GM10847 (cell line): ENCODE data around the gene PTN.

Experiments used
- POLR2A ChIP-seq: IDR thresholded peaks from 2 replicates; pipeline ENCODE4 v1.6.1; 2011; ENCODE audit not compliant: insufficient read length; ENCODE audit errors: extremely low read depth

The PTN gene

GRCh38 chr7:137241655-137242360, 101.7 kb downstream of the PTN start:
- no peak for TF ChIP-seq POLR2A

GRCh38 chr7:137235434-137235833, 108.1 kb downstream of the PTN start:
- TF ChIP-seq POLR2A: no peak

DNA sequence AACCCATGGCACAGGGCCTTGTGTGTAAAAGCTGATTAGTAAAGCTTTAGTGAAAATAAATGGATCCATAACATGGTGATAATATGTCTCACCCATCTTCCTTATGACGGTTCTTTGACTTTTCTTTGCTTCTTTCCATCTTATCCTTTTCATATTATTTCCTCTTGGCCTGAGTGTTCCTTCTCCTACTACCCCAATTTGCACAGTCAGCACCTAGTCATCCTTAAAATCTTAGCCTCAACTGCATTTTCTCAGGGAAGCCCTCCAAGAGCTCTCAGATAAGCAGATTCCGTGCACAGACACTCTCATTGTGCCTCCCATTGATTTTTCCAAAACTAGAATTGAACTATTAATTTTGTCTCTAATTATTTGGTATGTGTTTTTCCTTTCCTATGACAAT, 112.4 kb downstream of the PTN start:
- TF ChIP-seq POLR2A: no peak

DNA sequence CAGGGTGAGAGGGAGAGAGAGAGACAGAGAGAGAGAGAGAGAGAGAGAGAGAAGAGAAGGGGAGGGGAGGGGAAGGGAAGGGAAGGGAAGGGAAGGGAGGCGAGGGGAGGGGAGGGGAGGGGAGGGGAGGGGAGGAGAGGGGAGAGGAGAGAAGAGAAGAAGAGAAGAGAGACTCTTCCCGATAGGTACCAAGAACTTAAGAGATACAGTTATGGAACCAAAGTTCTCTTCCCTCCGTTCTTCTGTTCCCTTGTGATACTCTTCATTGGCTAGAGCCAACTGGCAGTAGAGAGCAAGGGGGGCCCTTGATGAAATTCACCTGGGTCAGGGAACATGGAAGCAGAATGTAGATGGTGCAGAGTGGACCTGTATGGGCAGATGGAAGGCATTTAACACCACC, 122.1 kb downstream of the PTN start:
- no peak for TF ChIP-seq POLR2A

DNA sequence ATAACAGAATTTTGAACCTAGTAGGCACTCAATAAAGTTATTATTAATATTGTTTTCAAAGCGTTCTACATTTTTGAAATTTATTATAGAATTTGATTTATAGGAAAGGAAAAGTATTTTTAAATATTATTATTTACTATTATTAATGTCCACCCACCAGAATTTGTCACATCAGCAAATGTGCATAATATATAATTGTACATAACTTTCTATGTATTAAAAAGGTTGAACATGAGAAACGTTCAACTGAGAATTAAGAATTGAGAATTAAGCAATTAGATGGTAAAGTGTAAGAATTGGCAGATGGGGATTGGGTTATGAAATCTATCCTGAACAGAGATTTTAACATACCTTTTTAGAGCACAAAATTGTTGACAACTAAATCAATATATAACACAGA, 129.8 kb downstream of the PTN start:
- TF ChIP-seq POLR2A: no peak

GRCh38 chr7:137209151-137209817, 134.2 kb downstream of the PTN start:
- no peak for TF ChIP-seq POLR2A

DNA sequence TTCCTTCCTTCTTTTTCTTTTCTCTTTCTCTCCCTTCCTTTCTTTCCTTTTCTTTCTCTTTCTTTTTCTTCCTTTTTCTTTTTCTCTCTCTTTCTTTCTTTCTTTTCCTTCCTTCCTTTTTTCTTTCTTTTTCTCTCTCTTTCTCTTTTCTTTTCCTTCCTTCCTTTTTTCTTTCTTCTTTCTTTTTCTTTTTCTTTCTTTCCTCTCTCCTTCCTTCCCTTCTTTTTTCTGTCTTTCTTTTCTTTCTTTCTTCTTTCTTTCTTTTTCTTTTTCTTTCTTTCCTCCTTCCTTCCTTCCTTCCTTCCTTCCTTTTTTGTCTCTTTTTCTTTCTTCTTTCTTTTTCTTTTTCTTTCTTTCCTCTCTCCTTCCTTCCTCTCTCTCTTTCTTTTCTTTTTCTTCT, 136.8 kb downstream of the PTN start:
- TF ChIP-seq POLR2A: no peak

DNA sequence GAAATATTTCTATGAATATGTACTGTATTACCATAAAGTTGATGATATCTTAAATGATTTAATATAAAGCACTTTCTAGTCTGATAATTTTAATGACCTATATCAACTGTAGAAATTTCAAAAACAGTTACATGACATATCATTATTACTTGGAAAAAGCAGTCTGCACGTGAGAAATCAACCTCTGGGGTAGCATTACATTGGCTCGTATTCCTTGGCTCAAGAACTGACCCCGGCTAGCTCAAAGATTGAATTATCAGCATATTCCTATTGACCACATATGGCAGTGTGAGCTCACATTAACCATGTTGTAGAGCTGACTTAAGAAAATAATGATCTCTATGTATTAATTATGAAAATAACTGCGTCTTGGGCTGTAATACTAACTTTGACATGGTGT, 139.3 kb downstream of the PTN start:
- TF ChIP-seq POLR2A: no peak

DNA sequence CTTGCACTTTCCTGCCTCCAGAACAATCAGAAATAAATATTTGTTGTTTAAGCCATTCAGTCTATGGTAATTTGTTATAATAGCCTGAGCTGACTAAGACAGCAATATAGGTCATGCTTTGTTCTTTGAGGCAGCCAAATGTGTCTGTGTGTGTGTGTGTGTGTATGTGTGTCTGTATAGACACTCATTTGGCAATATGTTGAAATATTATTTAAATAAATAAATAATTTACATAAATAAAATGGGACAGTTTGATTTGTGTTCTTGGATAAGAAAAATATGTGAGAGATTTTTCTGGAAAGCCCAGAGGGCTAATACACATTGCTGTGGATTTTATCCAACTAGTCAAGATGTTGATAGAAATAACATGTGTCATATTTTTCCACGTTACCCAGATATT, 140.2 kb downstream of the PTN start:
- TF ChIP-seq POLR2A: no peak

DNA sequence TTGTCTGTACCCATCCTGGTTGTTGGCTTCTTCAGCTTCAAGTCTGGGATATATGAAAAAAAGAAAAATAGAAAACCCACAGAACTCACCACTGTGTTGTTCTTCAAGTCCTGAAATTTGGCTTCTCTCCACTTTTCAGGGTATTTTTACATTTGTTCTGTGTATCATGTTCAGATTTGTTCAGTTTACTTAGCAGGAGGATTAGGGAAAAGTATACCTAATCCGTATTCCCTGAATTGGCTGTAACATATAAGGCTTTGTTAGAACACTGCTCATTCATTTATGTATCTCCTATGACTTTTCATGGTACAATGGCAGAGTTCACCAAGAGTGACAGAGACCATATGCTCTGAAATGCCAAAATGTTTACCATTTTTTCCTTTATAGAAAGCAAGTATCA, 146.9 kb downstream of the PTN start:
- TF ChIP-seq POLR2A: no peak

- TF ChIP-seq POLR2A: no peak
Measured at GRCh38 chr7:137195996-137196395, 147.5 kb downstream of the PTN start.
